CD4-positive, alpha-beta T cell treated with Interferon alpha-2 for 1 hour (primary cell): ENCODE data around the gene ARMH3.

ENCODE experiments used
- DNase-seq, 2 donors: peaks; one replicate each; pipeline ENCODE4 v3.0.0-alpha.2; 2020 to 2022

ARMH3 gene

GRCh38 chr10:101974091-101974971 is 81.6 kb downstream of the ARMH3 start:
- DNase-seq: peak; percentile 19 to 36

GRCh38 chr10:101972761-101973160 is 83.2 kb downstream of the ARMH3 start:
- no peak for DNase-seq

- DNase-seq: no peak
Observed at GRCh38 chr10:101969412-101969922, 86.5 kb downstream of the ARMH3 start.

GRCh38 chr10:101968940-101969321 is 87.0 kb downstream of the ARMH3 start:
- DNase-seq: no peak

- no peak for DNase-seq
Observed at GRCh38 chr10:101968286-101968939, 87.6 kb downstream of the ARMH3 start.

GRCh38 chr10:101967713-101968112 is 88.3 kb downstream of the ARMH3 start:
- no peak for DNase-seq

- DNase-seq: no peak
Observed at GRCh38 chr10:101967119-101967518, 88.9 kb downstream of the ARMH3 start.

GRCh38 chr10:101965075-101965765 is 90.8 kb downstream of the ARMH3 start:
- DNase-seq: no peak

- no peak for DNase-seq
Observed at GRCh38 chr10:101961591-101962498, 94.1 kb downstream of the ARMH3 start.

GRCh38 chr10:101960879-101961395 is 95.0 kb downstream of the ARMH3 start:
- no peak for DNase-seq

GRCh38 chr10:101959346-101959916 is 96.5 kb downstream of the ARMH3 start:
- no peak for DNase-seq

GRCh38 chr10:101958691-101959090 is 97.3 kb downstream of the ARMH3 start:
- no peak for DNase-seq

GRCh38 chr10:101956898-101957297 is 99.1 kb downstream of the ARMH3 start:
- no peak for DNase-seq

GRCh38 chr10:101956117-101956516 is 99.9 kb downstream of the ARMH3 start:
- DNase-seq: no peak

- DNase-seq: no peak
Observed at GRCh38 chr10:101952191-101952590, 103.8 kb downstream of the ARMH3 start.

- DNase-seq: no peak
Observed at GRCh38 chr10:101950213-101950612, 105.8 kb downstream of the ARMH3 start.

- DNase-seq: no peak
Observed at GRCh38 chr10:101941871-101942270, 114.1 kb downstream of the ARMH3 start.

- DNase-seq: no peak
Observed at GRCh38 chr10:101940916-101941315, 115.1 kb downstream of the ARMH3 start.

GRCh38 chr10:101939729-101940128 is 116.2 kb downstream of the ARMH3 start:
- DNase-seq: no peak

GRCh38 chr10:101939008-101939648 is 116.8 kb downstream of the ARMH3 start:
- DNase-seq: no peak
